ENCODE data around the gene USP22.

USP22 gene

DNA sequence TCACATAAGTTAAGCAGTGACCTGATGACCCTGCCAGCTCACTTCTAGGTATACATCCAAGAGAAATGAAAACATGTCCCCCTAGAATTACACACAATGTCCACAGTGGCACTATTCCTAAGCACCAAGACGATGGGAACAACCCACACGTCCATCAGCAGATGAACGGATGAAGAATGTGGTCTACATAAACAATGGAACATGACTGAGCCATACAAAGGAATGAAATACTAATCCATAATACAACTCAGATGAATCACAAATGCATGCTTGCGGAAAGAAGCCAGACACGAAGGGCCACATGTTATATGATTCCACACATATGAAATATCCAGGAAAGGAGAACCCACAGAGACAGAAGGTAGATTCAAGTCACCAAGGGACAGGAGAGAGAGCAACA lies 17.4 kb downstream of the USP22 start:
- Histone ChIP-seq H3K4me1 (peaks cover 0 to 87% (median 33%) of the 10 kb centered on the region in 4 donors), H3K9me3 (no peaks in the 10 kb centered on the region), H3K4me3 (no peak overlapping the region), H3K36me3 (peaks cover 33 to 52% (median 40%) of the 10 kb centered on the region in 3 donors), H3K27ac (no peak overlapping the region), H3K27me3 (no peaks in the 10 kb centered on the region)
- no peak for DNase-seq
- intact Hi-C loops (cut with DNase I; ENCODE audit: low total_unique reads): no loop called here
- TF ChIP-seq, protein P1, sequence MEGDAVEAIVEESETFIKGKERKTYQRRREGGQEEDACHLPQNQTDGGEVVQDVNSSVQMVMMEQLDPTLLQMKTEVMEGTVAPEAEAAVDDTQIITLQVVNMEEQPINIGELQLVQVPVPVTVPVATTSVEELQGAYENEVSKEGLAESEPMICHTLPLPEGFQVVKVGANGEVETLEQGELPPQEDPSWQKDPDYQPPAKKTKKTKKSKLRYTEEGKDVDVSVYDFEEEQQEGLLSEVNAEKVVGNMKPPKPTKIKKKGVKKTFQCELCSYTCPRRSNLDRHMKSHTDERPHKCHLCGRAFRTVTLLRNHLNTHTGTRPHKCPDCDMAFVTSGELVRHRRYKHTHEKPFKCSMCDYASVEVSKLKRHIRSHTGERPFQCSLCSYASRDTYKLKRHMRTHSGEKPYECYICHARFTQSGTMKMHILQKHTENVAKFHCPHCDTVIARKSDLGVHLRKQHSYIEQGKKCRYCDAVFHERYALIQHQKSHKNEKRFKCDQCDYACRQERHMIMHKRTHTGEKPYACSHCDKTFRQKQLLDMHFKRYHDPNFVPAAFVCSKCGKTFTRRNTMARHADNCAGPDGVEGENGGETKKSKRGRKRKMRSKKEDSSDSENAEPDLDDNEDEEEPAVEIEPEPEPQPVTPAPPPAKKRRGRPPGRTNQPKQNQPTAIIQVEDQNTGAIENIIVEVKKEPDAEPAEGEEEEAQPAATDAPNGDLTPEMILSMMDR (IDR thresholded peaks at IDR 0.05): no peak

DNA sequence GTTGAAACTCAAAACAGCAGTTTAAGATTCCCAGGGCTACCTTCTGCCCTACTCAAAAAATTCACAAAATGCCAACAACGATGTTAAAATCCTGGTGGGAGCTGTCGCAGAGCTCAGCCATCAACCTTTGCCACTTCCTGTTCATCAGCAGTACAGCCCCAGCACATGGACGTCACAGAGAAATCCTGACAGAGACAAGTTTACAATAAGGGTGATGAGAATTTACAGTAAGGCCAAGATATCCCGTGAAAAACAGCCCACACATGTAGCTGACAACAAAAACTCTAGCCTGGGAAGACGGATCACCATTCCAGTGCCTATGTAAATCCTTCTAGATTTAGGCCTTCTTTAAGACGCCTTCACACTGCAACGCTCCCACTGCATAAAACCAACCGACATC lies 18.8 kb downstream of the USP22 start:
- peaks cover 0 to 85% (median 26%) of the 10 kb centered on the region in 4 donors for H3K4me1 ChIP-seq
- peak overlapping the region; percentile 9 to 25 for H3K27ac ChIP-seq
- peaks cover 44 to 65% (median 54%) of the 10 kb centered on the region in 3 donors for H3K36me3 ChIP-seq
- no peaks in the 10 kb centered on the region for H3K9me3 ChIP-seq
- TF ChIP-seq, protein P1 (IDR thresholded peaks at IDR 0.05): no peak
- H3K4me3 ChIP-seq: no peak overlapping the region
- DNase-seq: no peak
- no peaks in the 10 kb centered on the region for H3K27me3 ChIP-seq
- intact Hi-C loops (cut with DNase I; ENCODE audit: low total_unique reads): no loop called here

DNA sequence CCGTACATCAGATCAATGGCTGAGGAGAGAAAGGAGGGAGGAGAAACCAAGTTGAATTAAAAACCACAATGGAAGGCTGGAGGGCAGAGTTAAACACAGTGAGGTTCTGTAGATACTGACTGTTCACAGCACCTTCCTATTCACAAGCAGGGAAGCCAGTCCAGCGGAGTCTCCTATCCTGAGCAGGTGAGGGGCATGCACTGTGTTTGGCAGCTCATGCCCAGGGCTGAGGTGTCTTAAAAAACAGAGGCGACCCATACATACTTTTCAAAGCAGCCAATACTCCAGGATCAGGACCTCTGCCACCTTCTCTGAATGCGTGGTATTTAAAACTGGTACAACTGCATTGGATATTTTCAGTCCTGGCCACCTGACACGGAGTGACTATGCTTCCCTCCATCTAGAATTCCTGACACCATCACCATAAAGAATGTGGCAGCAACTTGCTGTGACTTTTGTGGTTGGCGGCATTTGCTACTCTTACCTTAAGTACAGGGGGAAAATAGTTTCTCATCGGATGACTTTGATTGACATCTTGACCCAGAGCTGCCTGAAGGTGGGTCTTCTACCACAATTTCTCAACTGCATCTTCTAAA lies 21.5 kb downstream of the USP22 start:
- peaks cover 54 to 70% (median 61%) of the 10 kb centered on the region in 3 donors for H3K36me3 ChIP-seq
- H3K27ac ChIP-seq: peak overlapping the region in 1 of 2 donors; percentile 34
- H3K27me3 ChIP-seq: no peaks in the 10 kb centered on the region
- intact Hi-C loops (cut with DNase I; ENCODE audit: low total_unique reads): loop anchor here (2.0 kb wide), 1 partner anchor 77 kb away; no protein-coding TSS in a partner anchor
- no peak for DNase-seq
- TF ChIP-seq, protein P1 (IDR thresholded peaks at IDR 0.05): no peak
- H3K4me1 ChIP-seq: peaks cover 0 to 65% (median 14%) of the 10 kb centered on the region in 4 donors
- no peak overlapping the region for H3K4me3 ChIP-seq
- H3K9me3 ChIP-seq: no peaks in the 10 kb centered on the region

DNA sequence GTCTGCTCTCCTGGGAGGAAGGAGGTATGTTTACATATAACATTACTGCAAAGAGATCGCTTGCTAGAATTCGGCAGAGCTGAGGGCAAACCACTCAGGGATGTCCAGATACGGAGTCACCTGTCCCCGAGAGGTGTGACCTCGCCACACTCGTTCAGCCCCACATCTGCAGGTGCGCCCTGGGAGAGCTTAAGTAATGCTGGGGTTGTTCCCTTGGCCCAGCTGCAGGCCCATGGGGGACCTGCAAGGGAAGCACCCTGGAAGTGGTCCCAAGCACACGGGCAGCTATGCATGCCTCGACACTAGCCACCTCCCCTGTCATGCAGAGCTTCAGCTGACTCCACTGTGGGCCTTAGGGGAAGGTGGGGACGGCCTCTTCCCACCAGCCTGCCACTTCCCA lies 22.2 kb downstream of the USP22 start:
- H3K9me3 ChIP-seq: no peaks in the 10 kb centered on the region
- no peak overlapping the region for H3K4me3 ChIP-seq
- H3K4me1 ChIP-seq: peaks cover 0 to 59% (median 14%) of the 10 kb centered on the region in 4 donors
- intact Hi-C loops (cut with DNase I; ENCODE audit: low total_unique reads): loop anchor here (2.0 kb wide), 1 partner anchor 78 kb away; no protein-coding TSS in a partner anchor
- DNase-seq: peak in 1 of 2 donors; percentile 60
- H3K27me3 ChIP-seq: no peaks in the 10 kb centered on the region
- TF ChIP-seq, protein P1 (IDR thresholded peaks at IDR 0.05): no peak
- peaks cover 55 to 70% (median 61%) of the 10 kb centered on the region in 3 donors for H3K36me3 ChIP-seq
- peak overlapping the region in 1 of 2 donors; percentile 34 for H3K27ac ChIP-seq

DNA sequence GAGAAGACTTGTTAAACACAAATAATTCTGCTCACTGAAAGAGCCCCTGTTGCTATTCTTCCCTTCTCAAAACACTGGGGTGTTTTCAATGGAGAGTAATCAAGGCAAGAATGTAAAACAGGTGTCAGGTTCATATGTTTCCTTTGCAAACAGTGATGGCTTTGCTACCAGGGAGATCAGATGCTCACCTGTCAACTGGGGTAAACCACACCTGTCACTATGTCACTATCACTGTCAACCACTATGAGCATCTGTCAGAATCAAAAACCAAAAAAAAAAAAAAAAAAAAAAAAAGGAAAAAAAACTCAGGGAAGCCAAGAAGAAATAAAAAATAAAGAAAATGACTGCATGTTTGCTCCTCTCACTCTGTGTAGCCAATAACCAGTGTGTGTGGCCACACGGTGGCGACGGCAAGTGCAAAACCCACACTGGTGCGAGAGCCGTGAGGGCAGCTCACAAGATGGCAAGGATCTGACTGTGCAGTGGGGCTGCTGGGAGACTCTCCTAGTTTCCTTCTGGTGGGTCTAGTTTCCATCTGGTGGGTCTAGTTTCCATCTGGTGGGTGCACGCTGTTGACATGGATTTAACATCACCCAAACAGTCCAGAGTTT lies 22.7 kb downstream of the USP22 start:
- Histone ChIP-seq H3K4me3 (no peak overlapping the region), H3K27ac (peak overlapping the region in 1 of 2 donors; percentile 34), H3K27me3 (no peaks in the 10 kb centered on the region), H3K4me1 (peaks cover 0 to 55% (median 14%) of the 10 kb centered on the region in 4 donors), H3K9me3 (no peaks in the 10 kb centered on the region), H3K36me3 (peaks cover 60 to 71% (median 61%) of the 10 kb centered on the region in 3 donors)
- intact Hi-C loops (cut with DNase I; ENCODE audit: low total_unique reads): loop anchor here (2.0 kb wide), 1 partner anchor 79 kb away; no protein-coding TSS in a partner anchor
- TF ChIP-seq, protein P1 (IDR thresholded peaks at IDR 0.05): peak; percentile 34 to 53
- DNase-seq: peak in 1 of 2 donors; percentile 79
